ENCODE results near the gene MSX1. TPM values are rescaled to one million over a fixed set of nuclear protein-coding genes. Genes with fewer than 3 reads are reported as not detected.

MSX1 gene
- polyA plus RNA-seq, 3 donors from 2014 or later = 0.19 TPM; not detected in 2

DNA sequence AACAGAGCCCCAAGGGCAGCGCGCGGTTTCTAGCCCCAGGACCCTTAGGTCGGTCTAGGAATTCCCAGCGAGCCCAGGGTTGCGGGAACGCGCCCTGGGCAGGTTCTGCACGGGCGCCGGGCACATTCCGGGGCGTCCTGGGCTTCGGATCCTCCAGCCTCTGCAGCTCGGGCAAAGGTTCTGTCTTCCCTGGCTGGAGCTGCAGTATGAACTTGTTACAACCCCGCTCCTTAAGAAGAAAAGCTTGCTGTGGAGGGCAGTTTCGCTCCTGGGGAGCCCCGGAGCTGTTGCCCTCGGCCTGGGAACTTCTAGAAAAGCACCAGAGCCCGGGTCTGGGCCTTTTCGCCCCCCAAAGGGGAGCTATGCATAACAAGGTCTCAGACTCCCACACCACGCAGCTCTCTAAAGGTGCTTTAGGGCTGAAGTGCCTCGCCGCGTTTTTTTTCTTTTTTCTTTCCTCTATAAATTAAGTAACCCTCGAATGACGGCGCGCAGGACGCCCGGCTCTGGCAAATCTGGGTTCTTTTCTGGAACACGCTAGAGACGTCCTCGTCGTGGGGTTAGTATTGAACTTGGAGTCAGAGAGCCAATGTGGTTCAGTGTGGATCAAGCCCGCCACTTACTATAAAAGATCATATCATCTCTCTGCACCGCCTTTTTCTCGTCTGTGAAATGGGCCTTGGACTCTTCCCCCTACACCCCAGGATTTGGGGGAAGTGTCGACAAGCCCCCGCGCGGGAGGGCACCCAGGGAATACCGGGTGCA, 5.7 kb downstream of the MSX1 start:
- Mint-ChIP-seq H3K36me3 (no peaks in the 10 kb centered on the region), H3K4me1 (peaks cover 24 to 41% of the 10 kb centered on the region in 2 donors), H3K27ac (no peak overlapping the region), H3K27me3 (ENCODE audit: low read depth in 3 of 3) (peaks cover 48 to 69% (median 62%) of the 10 kb centered on the region in 3 donors), H3K4me3 (peak overlapping the region in 3 of 5 donors; percentile 37 to 65 (median 38)), H3K9me3 (peaks cover 0 to 5% (median 0%) of the 10 kb centered on the region in 6 donors)
- no peak for DNase-seq

GRCh38 chr4:4865705-4866123, 6.2 kb downstream of the MSX1 start:
- Mint-ChIP-seq H3K27me3 (ENCODE audit: low read depth in 3 of 3) (peaks cover 49 to 71% (median 59%) of the 10 kb centered on the region in 3 donors), H3K9me3 (peaks cover 0 to 5% (median 0%) of the 10 kb centered on the region in 6 donors), H3K4me1 (peaks cover 20 to 37% of the 10 kb centered on the region in 2 donors), H3K4me3 (peak overlapping the region; percentile 38 to 77 (median 65)), H3K36me3 (no peaks in the 10 kb centered on the region), H3K27ac (no peak overlapping the region)
- DNase-seq = no peak

DNA sequence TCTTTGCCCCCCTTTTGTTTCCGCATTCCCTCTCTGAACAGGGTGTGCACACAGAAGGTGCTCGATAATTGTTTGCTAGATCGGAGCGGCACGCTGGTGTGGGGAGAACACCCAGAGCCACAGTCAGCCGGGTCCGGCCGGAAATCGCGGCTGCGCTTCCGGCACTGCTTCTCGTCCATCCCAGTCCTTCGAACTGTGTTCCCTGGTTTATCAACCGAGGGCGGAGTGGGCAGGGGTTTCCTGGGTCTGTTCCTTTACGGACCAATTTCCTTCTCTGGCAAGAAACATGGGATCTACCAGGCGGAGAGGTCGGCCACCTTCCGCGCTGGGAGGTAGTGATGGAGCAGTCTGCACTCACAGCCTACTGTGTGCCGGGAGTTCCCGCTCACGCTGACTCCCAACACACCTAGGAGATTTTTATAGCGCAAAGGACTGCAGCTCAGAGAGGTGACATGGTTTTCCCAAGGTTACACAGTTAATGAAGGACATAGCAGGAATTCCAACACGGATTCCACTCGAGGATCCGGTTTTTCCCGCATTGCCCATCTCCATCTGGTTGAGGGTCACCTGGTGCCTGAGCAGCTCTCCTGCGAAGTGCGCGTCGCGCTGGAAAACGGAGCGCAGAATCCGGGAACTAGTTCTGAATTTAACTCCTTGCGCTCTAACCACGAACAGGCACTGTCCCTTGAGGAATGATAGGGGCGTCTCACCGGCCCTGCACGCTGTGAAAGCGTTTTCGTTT, 6.8 kb downstream of the MSX1 start:
- H3K9me3 Mint-ChIP-seq = peaks cover 0 to 5% (median 0%) of the 10 kb centered on the region in 6 donors
- peak overlapping the region; percentile 18 to 77 (median 65) for H3K4me3 Mint-ChIP-seq
- H3K27ac Mint-ChIP-seq = no peak overlapping the region
- peaks cover 46 to 72% (median 56%) of the 10 kb centered on the region in 3 donors for H3K27me3 Mint-ChIP-seq (ENCODE audit: low read depth in 3 of 3)
- H3K36me3 Mint-ChIP-seq = no peaks in the 10 kb centered on the region
- peaks cover 18 to 37% of the 10 kb centered on the region in 2 donors for H3K4me1 Mint-ChIP-seq
- DNase-seq = no peak

DNA sequence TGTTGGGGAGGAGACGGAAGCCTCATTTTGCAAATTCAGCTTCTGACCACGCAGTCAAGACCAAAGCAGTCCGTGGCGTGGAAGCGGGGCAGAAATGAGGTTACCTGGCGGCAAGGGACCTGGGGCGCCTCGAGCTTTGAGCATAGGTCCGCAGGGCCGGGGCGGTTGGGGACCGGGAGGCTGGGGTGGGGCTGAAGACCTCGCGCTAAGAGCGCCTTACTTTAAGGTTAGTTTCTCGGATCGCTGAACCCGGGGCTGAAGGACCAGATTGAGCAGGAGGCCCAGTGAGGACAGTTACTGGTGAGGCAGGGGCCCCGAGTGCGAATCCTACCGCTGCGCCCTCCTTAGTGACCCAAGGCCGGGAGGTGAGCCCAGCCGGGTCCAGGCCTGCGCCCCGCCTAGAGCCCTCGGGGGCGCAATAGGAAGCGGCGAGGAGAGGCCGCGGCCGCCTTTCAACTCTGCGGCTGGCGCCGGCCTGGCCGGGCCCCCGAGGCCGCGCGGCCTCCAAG, 7.5 kb downstream of the MSX1 start:
- Mint-ChIP-seq H3K9me3 (peaks cover 0 to 5% (median 0%) of the 10 kb centered on the region in 6 donors), H3K4me1 (peaks cover 12 to 31% of the 10 kb centered on the region in 2 donors), H3K4me3 (peak overlapping the region in 4 of 5 donors; percentile 39 to 77 (median 70)), H3K36me3 (no peaks in the 10 kb centered on the region), H3K27ac (no peak overlapping the region), H3K27me3 (ENCODE audit: low read depth in 3 of 3) (peaks cover 41 to 71% (median 53%) of the 10 kb centered on the region in 3 donors)
- DNase-seq = no peak

DNA sequence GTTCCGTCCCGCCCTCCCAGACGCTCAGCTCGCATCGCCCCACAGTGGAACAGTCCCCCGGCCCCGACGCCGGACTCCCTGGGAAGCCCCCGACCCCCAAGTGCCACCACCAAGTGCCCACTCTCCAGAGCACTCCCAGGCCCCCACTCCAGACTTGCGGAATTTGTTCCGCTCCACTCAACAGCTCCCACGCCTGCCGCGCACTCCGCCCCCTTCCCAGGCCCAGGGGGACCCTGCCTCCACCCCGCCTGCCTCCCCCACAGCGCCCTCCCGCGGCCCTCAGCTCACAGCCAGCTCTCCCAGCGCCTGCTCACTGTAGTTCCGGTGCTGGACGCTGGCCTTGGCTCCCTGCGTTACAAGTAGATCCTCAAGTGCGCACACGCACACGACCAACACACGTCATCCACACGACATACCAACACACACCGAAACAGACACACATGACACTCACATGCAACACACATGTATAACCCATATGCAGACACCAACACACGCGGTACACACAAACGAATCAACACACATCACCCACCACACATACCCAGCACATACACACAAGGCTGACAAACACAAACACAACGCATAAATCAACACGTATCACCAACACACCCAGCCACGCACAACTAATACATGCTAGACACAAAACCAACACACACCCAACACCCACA, 8.0 kb downstream of the MSX1 start:
- Mint-ChIP-seq H3K4me3 (no peak overlapping the region), H3K4me1 (peaks cover 11 to 27% of the 10 kb centered on the region in 2 donors), H3K36me3 (no peaks in the 10 kb centered on the region), H3K9me3 (peaks cover 0 to 5% (median 0%) of the 10 kb centered on the region in 6 donors), H3K27ac (no peak overlapping the region), H3K27me3 (ENCODE audit: low read depth in 3 of 3) (peaks cover 37 to 68% (median 51%) of the 10 kb centered on the region in 3 donors)
- no peak for DNase-seq

- H3K9me3 Mint-ChIP-seq = peaks cover 0 to 5% (median 0%) of the 10 kb centered on the region in 6 donors
- no peak overlapping the region for H3K27ac Mint-ChIP-seq
- DNase-seq = no peak
- H3K4me3 Mint-ChIP-seq = no peak overlapping the region
- H3K4me1 Mint-ChIP-seq = peaks cover 11 to 25% of the 10 kb centered on the region in 2 donors
- peaks cover 35 to 62% (median 54%) of the 10 kb centered on the region in 3 donors for H3K27me3 Mint-ChIP-seq (ENCODE audit: low read depth in 3 of 3)
- no peaks in the 10 kb centered on the region for H3K36me3 Mint-ChIP-seq
Observed at GRCh38 chr4:4868040-4868757, 8.7 kb downstream of the MSX1 start.

DNA sequence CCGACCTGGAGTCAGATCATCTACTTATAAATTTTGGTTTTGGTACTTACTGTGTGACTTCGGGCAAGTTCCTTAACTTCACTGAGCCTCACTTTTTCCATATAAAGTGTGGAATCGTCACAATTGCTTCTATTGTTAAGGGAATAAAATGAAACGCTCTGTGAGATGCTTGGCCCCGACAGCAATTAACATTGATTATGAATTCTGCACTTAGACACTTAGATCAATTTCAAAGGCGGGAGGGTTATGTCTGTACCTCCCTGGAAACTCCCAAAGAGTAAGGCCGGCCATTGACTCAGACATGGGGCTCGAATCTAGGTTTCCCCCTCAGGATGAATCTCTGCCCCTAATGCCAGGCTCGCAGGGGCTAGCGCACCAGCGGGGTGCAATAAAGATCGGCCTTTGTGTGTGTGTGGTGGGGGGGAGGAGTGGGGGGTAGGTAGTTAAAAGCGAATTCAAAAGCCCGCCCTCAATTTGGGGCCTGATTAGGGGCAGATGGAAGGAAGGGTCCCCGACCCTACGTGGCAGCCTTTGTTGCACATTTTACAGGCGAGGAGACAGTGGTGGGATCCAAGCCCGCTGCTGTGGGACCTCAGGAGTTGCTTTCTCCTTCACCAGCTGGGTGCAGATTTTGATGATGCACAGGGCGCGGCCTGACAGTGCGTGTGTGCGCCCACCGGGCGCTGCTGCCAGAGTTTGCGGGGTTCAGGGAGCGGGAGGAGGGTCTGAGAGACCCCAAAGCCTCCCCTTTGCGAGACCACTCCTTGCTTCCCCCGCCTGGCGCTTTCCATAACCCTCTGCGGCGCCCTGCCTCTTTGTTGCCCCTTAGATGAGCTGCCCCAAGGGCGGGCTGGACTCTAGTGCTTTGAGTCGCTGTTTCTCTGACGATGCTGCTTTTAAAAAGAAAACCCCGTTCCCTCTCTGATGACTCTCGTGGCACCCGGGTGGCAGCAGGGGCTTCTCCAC, 9.6 kb downstream of the MSX1 start:
- no peak overlapping the region for H3K4me3 Mint-ChIP-seq
- H3K36me3 Mint-ChIP-seq = no peaks in the 10 kb centered on the region
- peaks cover 33 to 57% (median 56%) of the 10 kb centered on the region in 3 donors for H3K27me3 Mint-ChIP-seq (ENCODE audit: low read depth in 3 of 3)
- H3K4me1 Mint-ChIP-seq = peaks cover 11 to 25% of the 10 kb centered on the region in 2 donors
- DNase-seq = no peak
- H3K27ac Mint-ChIP-seq = no peak overlapping the region
- peaks cover 0 to 5% (median 0%) of the 10 kb centered on the region in 6 donors for H3K9me3 Mint-ChIP-seq

DNA sequence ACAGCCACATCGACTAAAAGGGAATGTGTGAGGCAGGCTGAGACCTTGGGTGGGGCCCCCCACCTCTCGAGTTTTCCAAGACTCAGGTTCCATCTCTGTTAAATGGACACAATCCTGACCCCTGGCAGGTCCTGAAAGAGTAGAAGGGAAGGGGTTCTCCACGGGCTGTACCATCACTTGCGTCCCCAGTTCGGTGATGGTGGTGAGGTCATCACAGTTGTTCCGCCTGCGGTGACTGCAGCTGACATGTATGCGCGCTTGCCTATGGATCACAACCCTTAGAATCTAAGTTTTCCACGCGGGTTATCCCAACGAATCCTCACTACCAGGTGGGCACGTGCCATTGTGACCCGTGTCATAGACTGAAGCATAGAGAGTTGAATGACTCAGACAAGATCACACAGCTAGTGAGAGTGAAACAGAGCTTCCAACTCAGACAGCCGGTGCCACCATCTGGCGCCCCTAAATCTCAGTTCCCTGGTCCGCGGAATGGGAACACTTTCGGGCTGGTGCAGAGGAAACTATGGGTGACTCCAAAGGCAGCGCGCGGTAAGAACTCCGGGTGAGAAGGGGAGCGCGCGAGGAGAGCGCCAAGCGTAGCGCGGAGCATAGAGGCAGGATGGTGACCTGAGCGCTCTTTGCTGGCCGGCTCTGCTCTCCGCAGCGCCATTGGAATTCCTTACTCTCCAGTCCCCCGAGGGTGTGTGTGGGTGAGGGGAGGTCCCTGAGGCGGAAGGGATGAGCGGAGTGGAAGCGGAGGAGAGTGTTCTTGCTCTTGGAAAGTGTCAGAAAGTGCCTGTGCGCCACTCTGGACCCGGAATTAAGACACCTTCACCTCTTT, 10.5 kb downstream of the MSX1 start:
- Mint-ChIP-seq H3K4me3 (peak overlapping the region in 2 of 5 donors; percentile 16 to 17), H3K4me1 (peaks cover 11 to 25% of the 10 kb centered on the region in 2 donors), H3K9me3 (peaks cover 0 to 5% (median 0%) of the 10 kb centered on the region in 6 donors), H3K27ac (peak overlapping the region in 1 of 6 donors; percentile 62), H3K36me3 (no peaks in the 10 kb centered on the region), H3K27me3 (ENCODE audit: low read depth in 3 of 3) (peaks cover 25 to 56% (median 51%) of the 10 kb centered on the region in 3 donors)
- no peak for DNase-seq

GRCh38 chr4:4870576-4871241, 11.2 kb downstream of the MSX1 start:
- no peaks in the 10 kb centered on the region for H3K36me3 Mint-ChIP-seq
- peaks cover 10 to 18% of the 10 kb centered on the region in 2 donors for H3K4me1 Mint-ChIP-seq
- no peak for DNase-seq
- peaks cover 0 to 4% (median 0%) of the 10 kb centered on the region in 6 donors for H3K9me3 Mint-ChIP-seq
- peak overlapping the region in 1 of 5 donors; percentile 48 for H3K4me3 Mint-ChIP-seq
- H3K27me3 Mint-ChIP-seq (ENCODE audit: low read depth in 3 of 3) = peaks cover 28 to 53% (median 45%) of the 10 kb centered on the region in 3 donors
- H3K27ac Mint-ChIP-seq = no peak overlapping the region

DNA sequence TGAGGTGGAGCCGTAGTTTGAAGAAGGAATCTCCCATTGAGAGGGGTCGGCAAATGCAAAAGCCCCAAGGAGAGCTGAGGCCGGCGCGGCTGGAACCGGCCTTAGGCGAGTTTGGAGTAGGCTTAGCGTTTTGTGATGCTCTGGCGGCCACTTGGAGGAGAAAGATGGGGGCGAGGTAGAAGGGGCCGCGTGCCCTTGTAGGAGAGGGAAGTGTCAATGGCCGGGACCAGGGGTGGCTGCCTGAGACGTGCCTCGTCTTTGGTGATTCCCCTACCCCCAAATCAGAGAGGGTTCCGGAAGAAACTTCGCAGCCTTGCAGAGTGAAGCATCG, 11.7 kb downstream of the MSX1 start:
- H3K27ac Mint-ChIP-seq = no peak overlapping the region
- no peak for DNase-seq
- H3K4me3 Mint-ChIP-seq = peak overlapping the region in 1 of 5 donors; percentile 48
- no peaks in the 10 kb centered on the region for H3K36me3 Mint-ChIP-seq
- H3K4me1 Mint-ChIP-seq = peaks cover 6 to 13% of the 10 kb centered on the region in 2 donors
- H3K27me3 Mint-ChIP-seq (ENCODE audit: low read depth in 3 of 3) = peaks cover 26 to 51% (median 42%) of the 10 kb centered on the region in 3 donors
- H3K9me3 Mint-ChIP-seq = peaks cover 0 to 4% (median 0%) of the 10 kb centered on the region in 6 donors
